Neuronal stem cell (in vitro differentiated cells): ENCODE measurements around the gene SPAG16.

Experiments used
- DNase-seq: peaks from one replicate; pipeline ENCODE4 v3.0.0-alpha.2; 2013; ENCODE audit warnings: low spot score
- H2AFZ ChIP-seq: one replicate; pipeline ENCODE4 v1.6.1; 2013; ENCODE audit warnings: mild to moderate bottlenecking, low read length, inconsistent platforms
- H2AK5ac ChIP-seq: 2 replicates; pipeline ENCODE4 v1.6.1; 2013; ENCODE audit warnings: low read depth, mild to moderate bottlenecking, inconsistent platforms, low read length, moderate library complexity, mixed read lengths
- H2BK120ac ChIP-seq: 2 replicates; pipeline ENCODE4 v1.6.1; 2013; ENCODE audit warnings: low read depth, mild to moderate bottlenecking, inconsistent platforms, low read length, moderate library complexity, mixed read lengths
- H2BK12ac ChIP-seq: one replicate; pipeline ENCODE4 v1.6.1; 2013; ENCODE audit warnings: low read length, inconsistent platforms
- H2BK15ac ChIP-seq: 2 replicates; pipeline ENCODE4 v1.6.1; 2013; ENCODE audit warnings: mild to moderate bottlenecking, low read length, inconsistent platforms, mixed read lengths
- H2BK5ac ChIP-seq: one replicate; pipeline ENCODE4 v1.6.1; 2013; ENCODE audit warnings: inconsistent platforms, mild to moderate bottlenecking, low read length, moderate library complexity
- H3K14ac ChIP-seq: one replicate; pipeline ENCODE4 v1.6.1; 2013; ENCODE audit warnings: low read length, inconsistent platforms
- H3K18ac ChIP-seq: 2 replicates; pipeline ENCODE4 v1.6.1; 2013; ENCODE audit warnings: low read length, inconsistent platforms
- H3K23ac ChIP-seq: 2 replicates; pipeline ENCODE4 v1.6.1; 2013; ENCODE audit warnings: low read depth, mild to moderate bottlenecking, mixed read lengths, low read length, inconsistent platforms; ENCODE audit not compliant: poor library complexity
- H3K27ac ChIP-seq: replicated peaks from 3 replicates; pipeline ENCODE4 v1.5.1; 2013; ENCODE audit warnings: low read length, inconsistent platforms
- H3K27me3 ChIP-seq, 3 experiments: 2 replicates each; pipeline ENCODE4 v1.6.1; 2013; ENCODE audit warnings: low read length in 3 of 3, mild to moderate bottlenecking in 2 of 3, inconsistent platforms in 1 of 3, low read depth in 1 of 3, mixed read lengths in 1 of 3, moderate library complexity in 1 of 3; ENCODE audit not compliant: control insufficient read depth in 3 of 3, insufficient read depth in 3 of 3
- H3K36me3 ChIP-seq, 2 donors: replicated peaks in 1 of 2; 2 replicates each; pipeline ENCODE4 v1.6.1; 2013; ENCODE audit warnings: low read length in 2 of 2; ENCODE audit not compliant: control insufficient read depth in 2 of 2, insufficient read depth in 2 of 2
- H3K4ac ChIP-seq: 2 replicates; pipeline ENCODE4 v1.6.1; 2013; ENCODE audit warnings: inconsistent platforms, mild to moderate bottlenecking, low read length, moderate library complexity
- H3K4me1 ChIP-seq, 2 donors: 1 replicate in 1 of 2; 2 replicates in 1 of 2; pipeline ENCODE4 v1.6.1; 2013; ENCODE audit warnings: low read length in 2 of 2, low read depth in 1 of 2; ENCODE audit not compliant: control insufficient read depth in 2 of 2, insufficient read depth in 1 of 2
- H3K4me2 ChIP-seq: one replicate; pipeline ENCODE4 v1.6.1; 2013; ENCODE audit warnings: mild to moderate bottlenecking, low read length, inconsistent platforms; ENCODE audit not compliant: insufficient read depth, poor library complexity, severe bottlenecking
- H3K4me3 ChIP-seq, 2 donors: 2 replicates each; pipeline ENCODE4 v1.5.1; 2013; ENCODE audit warnings: low read length in 2 of 2, mild to moderate bottlenecking in 2 of 2, inconsistent platforms in 1 of 2, moderate library complexity in 1 of 2
- H3K79me1 ChIP-seq: one replicate; pipeline ENCODE4 v1.6.1; 2013; ENCODE audit warnings: low read depth, mild to moderate bottlenecking, inconsistent platforms, low read length, moderate library complexity
- H3K9ac ChIP-seq: one replicate; pipeline ENCODE4 v1.6.1; 2013; ENCODE audit warnings: mild to moderate bottlenecking, low read depth, low read length, inconsistent platforms; ENCODE audit not compliant: poor library complexity
- H3K9me3 ChIP-seq, 2 donors: replicated peaks in 1 of 2; 2 replicates each; pipeline versions ENCODE3 to v1.6.1; 2013; ENCODE audit warnings: low read length in 2 of 2, mild to moderate bottlenecking in 2 of 2, inconsistent platforms in 1 of 2, low read depth in 1 of 2, mixed read lengths in 1 of 2, moderate library complexity in 1 of 2; ENCODE audit not compliant: control insufficient read depth in 2 of 2, insufficient read depth in 1 of 2
- H4K8ac ChIP-seq: one replicate; pipeline ENCODE4 v1.6.1; 2013; ENCODE audit warnings: low read depth, mild to moderate bottlenecking, inconsistent platforms, low read length, moderate library complexity
- H4K91ac ChIP-seq: one replicate; pipeline ENCODE4 v1.6.1; 2013; ENCODE audit warnings: low read length, low read depth, mild to moderate bottlenecking, inconsistent platforms; ENCODE audit not compliant: poor library complexity
- WGBS, 2 donors: extraction: QIAGEN DNeasy Blood & Tissue Kit; methylation state at CpG; one replicate each; pipeline ENCODE4 v1.1.7; 2013; ENCODE audit warnings: missing lambda C conversion rate in 2 of 2, mixed read lengths in 1 of 2; ENCODE audit not compliant: insufficient read length in 2 of 2, insufficient replicate concordance in 1 of 2; ENCODE audit errors: extremely low coverage in 2 of 2; 5-methylcytosine and 5-hydroxymethylcytosine counted together

SPAG16 gene

GRCh38 chr2:214185546-214185945, 901.3 kb downstream of the SPAG16 start:
- Histone ChIP-seq H3K27me3 (no peaks in the 10 kb centered on the region), H3K9ac (no peak overlapping the region), H3K4ac (no peak overlapping the region), H2BK15ac (no peak overlapping the region), H2AFZ (no peak overlapping the region), H2BK12ac (no peak overlapping the region), H2BK120ac (no peak overlapping the region), H3K4me2 (no peak overlapping the region), H4K8ac (no peak overlapping the region), H3K27ac (no peak overlapping the region), H3K79me1 (no peaks in the 10 kb centered on the region), H3K4me3 (no peak overlapping the region), H3K4me1 (no peaks in the 10 kb centered on the region), H3K9me3 (no peaks in the 10 kb centered on the region), H2AK5ac (no peak overlapping the region), H3K36me3 (no peaks in the 10 kb centered on the region), H3K23ac (no peak overlapping the region), H4K91ac (no peak overlapping the region), H3K14ac (no peak overlapping the region), H3K18ac (no peak overlapping the region), H2BK5ac (no peak overlapping the region)
- WGBS, 2 donors: no CpG with 5 or more reads among the region's 2 CpGs
- DNase-seq: no peak

DNA sequence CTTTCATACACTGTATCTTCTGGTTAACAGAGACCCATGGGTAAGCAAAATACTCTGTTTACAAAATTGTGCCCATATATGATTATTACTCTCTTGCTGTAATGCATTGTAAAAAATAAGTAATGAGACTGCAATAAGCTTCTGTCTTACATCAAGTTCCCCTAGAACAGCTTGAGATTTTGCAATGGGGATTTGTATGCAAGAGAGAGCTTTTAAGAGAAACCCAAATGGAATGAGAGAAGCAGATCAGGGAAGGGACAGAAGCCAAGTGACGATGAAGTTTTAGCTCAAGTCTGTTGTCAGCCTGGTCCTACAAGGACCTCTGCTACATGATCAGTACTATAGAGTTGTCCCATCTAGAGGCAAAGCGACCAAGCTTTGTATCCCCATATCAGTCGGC, 908.4 kb downstream of the SPAG16 start:
- DNase-seq: no peak
- no CpG with 5 or more reads among the region's 3 CpGs for WGBS, 2 donors
- no peak overlapping the region for H2BK120ac ChIP-seq

DNA sequence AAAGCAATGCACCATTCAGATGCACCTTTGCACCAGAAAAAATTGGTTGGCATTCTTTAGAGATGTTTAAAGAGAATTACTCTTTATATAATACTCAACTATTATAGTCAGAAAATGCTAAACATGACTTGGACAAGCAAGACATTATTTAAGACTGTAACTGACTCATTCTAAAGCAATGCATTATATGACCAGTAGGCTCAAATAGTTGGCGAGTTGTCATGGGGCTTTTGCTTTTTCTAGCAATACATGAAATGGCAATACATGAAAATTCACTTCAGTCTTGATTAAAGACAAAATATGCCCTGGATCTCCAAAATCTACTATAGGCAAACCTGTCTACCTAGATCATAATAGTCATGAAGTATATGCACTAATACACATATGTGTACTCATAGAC, 909.7 kb downstream of the SPAG16 start:
- Histone ChIP-seq H3K9ac (no peak overlapping the region), H2AFZ (no peak overlapping the region), H3K36me3 (no peaks in the 10 kb centered on the region), H3K27ac (no peak overlapping the region), H3K9me3 (no peaks in the 10 kb centered on the region), H3K79me1 (no peaks in the 10 kb centered on the region), H3K14ac (no peak overlapping the region), H2BK5ac (no peak overlapping the region), H3K4me3 (no peak overlapping the region), H3K4me2 (no peak overlapping the region), H2BK15ac (no peak overlapping the region), H2BK12ac (no peak overlapping the region), H3K4ac (no peak overlapping the region), H3K27me3 (no peaks in the 10 kb centered on the region), H2BK120ac (no peak overlapping the region), H3K4me1 (no peaks in the 10 kb centered on the region), H4K91ac (no peak overlapping the region), H3K18ac (no peak overlapping the region), H4K8ac (no peak overlapping the region), H3K23ac (no peak overlapping the region), H2AK5ac (no peak overlapping the region)
- DNase-seq: no peak
- WGBS, 2 donors: no CpG with 5 or more reads among the region's 1 CpG

More for the DNA sequence above, 908.4 kb downstream of the SPAG16 start:
- H3K4me3 ChIP-seq: no peak overlapping the region
- no peaks in the 10 kb centered on the region for H3K4me1 ChIP-seq
- no peak overlapping the region for H3K14ac ChIP-seq
- no peak overlapping the region for H2BK12ac ChIP-seq
- H3K4ac ChIP-seq: no peak overlapping the region
- no peak overlapping the region for H3K9ac ChIP-seq
- no peaks in the 10 kb centered on the region for H3K9me3 ChIP-seq
- H2BK5ac ChIP-seq: no peak overlapping the region
- H2BK15ac ChIP-seq: no peak overlapping the region
- H3K23ac ChIP-seq: no peak overlapping the region
- no peak overlapping the region for H3K4me2 ChIP-seq
- H2AK5ac ChIP-seq: no peak overlapping the region
- no peak overlapping the region for H2AFZ ChIP-seq
- H4K91ac ChIP-seq: no peak overlapping the region
- no peaks in the 10 kb centered on the region for H3K27me3 ChIP-seq
- H3K18ac ChIP-seq: no peak overlapping the region
- no peaks in the 10 kb centered on the region for H3K36me3 ChIP-seq
- H3K79me1 ChIP-seq: no peaks in the 10 kb centered on the region
- H4K8ac ChIP-seq: no peak overlapping the region
- no peak overlapping the region for H3K27ac ChIP-seq

GRCh38 chr2:214196260-214196659, 912.0 kb downstream of the SPAG16 start:
- no peak overlapping the region for H2BK5ac ChIP-seq
- H2BK15ac ChIP-seq: no peak overlapping the region
- H3K18ac ChIP-seq: no peak overlapping the region
- no peaks in the 10 kb centered on the region for H3K9me3 ChIP-seq
- no peaks in the 10 kb centered on the region for H3K79me1 ChIP-seq
- H3K4me1 ChIP-seq: no peaks in the 10 kb centered on the region
- H4K8ac ChIP-seq: no peak overlapping the region
- no peak overlapping the region for H2AFZ ChIP-seq
- no peak overlapping the region for H3K4me3 ChIP-seq
- no peak overlapping the region for H3K14ac ChIP-seq
- no peak overlapping the region for H4K91ac ChIP-seq
- no peaks in the 10 kb centered on the region for H3K27me3 ChIP-seq
- H3K23ac ChIP-seq: no peak overlapping the region
- H3K9ac ChIP-seq: no peak overlapping the region
- H2AK5ac ChIP-seq: no peak overlapping the region
- no peak overlapping the region for H2BK12ac ChIP-seq
- WGBS, 2 donors: no CpG with 5 or more reads among the region's 2 CpGs
- no peak overlapping the region for H3K4ac ChIP-seq
- H3K36me3 ChIP-seq: no peaks in the 10 kb centered on the region
- no peak overlapping the region for H3K4me2 ChIP-seq
- no peak overlapping the region for H3K27ac ChIP-seq
- no peak overlapping the region for H2BK120ac ChIP-seq
- no peak for DNase-seq
